ENCODE data around the gene STPG4.

Gene STPG4

DNA sequence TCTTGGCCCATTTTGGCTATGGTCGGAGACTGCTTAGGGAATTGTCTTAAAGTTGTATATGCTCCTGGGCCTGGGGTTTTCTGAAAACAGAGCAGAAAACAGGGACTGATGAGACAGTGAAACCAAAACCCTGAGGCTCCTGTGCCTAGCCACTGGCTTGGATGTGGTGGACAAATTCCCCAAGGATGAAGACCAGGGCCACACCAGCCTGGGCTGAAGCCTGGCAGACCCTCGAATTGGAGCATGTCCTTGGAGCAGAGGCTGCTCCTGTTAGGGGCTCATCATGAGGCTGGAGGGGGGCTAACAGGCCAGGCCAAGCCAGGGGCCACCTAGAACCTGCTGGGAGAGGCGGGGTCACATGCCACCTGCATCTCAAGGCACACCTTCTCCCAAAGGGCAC lies 68.1 kb downstream of the STPG4 start:
- DNase-seq (ENCODE audit: low spot score), result no peak

DNA sequence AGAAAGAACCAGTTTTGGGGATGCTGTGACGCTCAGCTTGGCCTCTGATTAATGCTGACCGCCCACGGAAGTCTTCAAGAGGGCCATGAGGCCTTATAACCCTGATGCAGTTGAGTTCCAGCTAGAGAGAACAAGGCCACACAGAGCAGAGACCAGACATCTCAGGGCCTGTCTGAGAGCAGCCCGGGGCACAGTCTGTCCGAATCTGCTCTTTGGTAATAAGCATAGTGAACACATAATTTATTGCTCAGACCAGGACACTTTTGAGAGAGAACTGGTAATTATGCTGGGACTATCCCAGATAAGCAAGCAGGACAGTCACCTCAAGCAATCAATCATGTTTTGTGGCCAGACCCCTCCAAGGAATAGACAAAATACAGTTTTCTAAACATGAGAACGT lies 68.5 kb downstream of the STPG4 start:
- no peak for DNase-seq (ENCODE audit: low spot score)

DNA sequence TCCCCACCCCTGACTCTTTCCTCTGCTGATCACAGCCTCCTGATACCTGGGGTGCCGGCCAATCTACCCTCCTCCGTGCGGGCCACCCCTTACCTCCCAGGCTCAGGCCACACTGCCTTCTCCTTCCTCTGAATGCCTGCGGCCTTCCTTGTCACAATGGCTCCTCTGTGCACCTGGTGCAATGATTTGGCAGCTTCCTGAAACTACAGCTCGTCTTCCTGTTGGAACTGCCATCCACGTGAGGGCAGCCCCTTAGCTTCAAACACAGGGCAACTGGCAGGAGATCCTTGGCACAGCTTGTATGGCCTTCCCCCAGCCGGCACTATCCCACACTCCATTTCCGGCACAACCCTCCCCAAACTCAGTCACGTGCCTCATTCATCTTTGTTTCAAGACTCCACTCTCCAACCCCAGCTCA lies 69.0 kb downstream of the STPG4 start:
- no peak for DNase-seq (ENCODE audit: low spot score)

DNA sequence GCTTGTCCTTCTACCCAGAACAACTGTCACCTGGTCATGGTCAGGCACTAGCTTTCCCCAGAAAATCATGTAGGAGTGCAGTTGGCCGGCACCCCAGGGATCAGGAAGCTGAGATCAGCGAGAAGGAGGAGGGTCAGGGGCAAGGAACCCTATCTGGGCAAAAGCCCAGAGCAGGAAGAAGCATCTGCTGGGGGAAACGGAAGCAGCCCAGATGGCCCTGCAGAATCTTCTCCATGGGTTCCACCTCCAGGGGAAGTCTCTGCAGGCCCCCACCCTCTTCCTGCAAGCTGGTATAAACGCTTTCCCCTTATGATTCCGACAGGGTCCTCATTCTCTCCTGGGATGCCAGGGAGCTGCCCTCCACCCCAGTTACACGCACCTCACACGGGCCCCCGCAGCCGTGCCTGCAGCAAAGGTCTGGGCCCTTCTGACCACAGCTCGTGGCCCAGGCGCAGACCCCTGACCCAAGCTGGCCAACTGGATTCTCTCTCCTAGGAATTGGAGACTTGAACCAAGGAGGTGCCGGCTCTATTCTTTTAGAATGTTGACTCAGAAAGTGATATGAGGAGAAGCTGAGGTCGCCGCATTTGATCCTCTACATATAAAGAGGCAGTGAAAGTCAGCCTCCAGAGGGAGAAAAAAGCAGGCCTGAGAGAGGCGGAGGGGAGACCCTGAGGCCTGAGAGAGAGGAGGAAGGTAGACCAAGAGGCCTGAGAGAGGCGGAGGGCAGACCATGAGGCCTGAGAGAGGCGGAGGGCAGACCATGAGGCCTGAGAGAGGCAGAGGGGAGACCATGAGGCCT lies 71.0 kb downstream of the STPG4 start:
- no peak for DNase-seq (ENCODE audit: low spot score)

DNA sequence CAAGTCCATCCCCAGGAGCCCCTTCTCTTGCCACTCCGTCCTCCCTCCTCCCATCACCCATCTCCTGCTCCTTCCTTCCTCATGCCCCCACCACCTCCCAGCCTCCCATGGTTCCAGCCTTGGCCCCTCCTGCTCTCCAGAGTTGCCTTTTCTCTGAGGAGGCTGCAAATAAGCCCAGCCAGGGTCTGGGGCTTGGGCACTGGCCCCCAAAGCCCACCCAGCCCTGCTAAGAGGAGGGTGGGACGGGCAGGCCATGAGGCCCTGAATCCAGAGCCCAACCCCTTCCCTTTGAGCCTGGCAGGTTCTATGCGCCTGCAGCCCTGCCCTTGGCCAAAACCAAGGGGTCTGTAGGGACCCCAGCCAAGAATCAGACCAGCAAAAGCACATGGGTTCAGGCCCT lies 71.6 kb downstream of the STPG4 start:
- DNase-seq (ENCODE audit: low spot score), result no peak

DNA sequence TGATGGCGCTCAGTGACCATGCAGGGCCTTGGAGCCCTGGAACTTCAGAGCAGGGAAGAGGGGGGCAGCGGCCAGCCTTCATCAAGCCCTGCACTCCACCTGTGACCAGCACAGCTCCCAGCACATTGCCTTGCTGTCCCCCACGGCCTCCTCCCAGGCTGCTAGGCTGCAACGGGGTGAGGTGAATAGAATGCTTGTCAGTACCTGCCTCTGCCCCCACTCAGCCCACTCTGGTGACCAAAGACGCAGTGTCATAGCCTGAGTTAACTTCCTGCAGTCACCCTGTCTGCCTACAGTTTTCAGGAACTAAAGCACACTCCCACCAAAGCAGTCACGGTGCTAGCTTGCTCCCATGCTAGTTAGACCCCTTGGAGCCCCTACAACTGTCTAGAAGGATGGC lies 72.1 kb downstream of the STPG4 start:
- no peak for DNase-seq (ENCODE audit: low spot score)

DNA sequence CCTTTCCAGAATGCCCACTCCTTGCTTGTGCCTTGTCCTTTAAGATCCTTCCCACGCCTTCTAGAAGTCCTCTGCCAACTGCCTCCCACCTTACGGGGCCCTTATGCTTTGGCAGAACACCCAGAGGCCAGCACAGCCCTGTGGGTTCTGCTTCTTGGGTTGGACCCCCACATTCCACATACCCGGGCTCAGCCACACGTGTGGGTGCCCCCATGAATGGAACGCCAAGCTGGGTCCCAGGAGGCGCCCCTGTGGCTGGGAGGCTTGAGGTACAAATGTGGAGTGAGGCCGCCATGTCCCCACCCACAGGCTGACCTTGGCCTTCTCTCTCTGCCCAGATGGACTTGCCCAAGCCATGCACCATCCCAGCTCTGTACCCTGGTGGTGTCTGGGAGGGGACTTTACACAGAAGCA lies 74.2 kb downstream of the STPG4 start:
- DNase-seq (ENCODE audit: low spot score), result no peak

DNA sequence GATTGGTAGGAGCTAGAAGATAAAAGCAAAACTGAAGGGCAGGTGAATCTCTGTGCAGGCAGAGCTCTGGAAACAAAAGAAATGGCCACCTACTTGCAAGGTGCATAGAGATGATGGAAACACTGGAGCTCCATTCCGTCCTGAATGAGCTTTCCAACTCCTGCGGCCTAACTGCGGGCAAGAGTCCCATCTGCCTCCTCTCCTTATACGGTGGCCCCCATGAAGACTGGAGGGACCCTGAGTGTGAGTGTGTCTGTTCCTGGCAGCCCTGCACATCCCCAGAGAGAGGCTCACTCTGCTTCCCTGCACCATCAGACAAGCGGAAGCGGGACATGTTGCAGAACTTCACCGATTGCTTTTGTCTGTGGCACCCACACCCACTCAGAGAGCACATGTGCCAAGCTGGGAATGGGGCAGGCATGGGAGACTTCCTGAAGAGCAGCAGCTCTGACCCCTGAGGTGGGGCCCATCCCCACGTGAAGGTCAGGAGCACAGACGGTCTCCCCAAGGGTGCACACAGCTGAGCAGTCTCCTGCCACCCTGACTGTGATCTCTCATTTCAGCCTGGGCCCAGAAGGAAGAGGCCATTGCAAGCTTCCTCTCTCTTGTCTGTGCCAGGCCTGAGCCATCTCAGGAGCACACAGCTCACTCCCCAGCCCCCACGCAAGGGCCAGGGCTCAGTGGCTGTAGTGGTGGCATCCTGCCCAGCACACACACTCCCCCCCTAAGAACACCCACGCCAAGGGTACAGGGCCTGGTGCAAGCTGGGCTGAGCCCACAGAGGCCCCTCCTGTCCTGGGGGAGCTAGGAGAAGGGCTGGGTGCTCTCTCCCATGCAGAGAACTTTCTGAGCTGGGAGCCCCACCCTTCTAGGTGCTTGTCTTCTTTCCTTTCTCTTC lies 75.3 kb downstream of the STPG4 start:
- no peak for DNase-seq (ENCODE audit: low spot score)

DNA sequence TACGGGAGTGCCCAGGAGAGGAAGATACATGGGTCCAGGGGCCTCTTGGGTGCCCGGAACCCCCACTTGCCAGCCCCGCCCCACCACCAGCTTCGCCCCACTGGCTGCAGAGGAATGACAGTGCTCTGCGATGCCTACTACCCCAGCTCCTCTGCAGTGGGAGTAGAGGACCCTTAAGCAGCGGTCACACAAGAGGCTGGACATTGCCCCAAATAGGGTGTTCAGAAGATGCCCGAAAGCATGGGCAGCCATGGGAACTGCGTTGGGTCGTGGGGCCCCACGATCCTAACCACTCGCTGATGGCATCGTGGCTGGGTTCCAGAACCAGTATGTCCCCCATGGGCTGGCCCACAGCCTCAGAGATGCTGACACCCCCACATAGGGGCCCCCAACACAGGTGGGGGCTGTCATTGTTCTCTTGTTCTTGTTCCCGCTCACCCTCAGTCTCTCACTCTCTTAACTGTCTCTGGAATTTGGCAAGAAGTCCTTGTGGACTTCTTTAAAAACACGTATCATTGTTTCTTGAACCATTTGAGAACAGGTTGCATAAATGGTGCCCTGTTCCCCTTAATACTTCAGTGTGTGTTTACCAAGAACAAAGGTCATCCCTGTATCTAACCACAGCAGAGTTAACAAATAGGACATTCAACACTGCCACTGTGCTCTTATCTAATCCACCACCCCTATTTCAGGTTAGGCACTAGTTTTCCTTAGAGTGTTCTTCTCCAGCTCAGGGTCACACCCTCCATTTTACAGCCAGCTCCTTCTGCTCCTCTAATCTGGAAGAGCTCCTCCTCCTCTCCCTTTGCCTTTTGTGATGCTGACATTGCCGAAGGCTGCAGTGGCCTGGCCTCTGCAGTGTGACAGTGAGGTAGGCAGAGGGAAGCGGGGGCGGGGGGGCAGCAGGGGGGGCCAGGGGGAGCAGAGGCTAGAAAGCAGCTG lies 76.3 kb downstream of the STPG4 start:
- DNase-seq (ENCODE audit: low spot score), result no peak

DNA sequence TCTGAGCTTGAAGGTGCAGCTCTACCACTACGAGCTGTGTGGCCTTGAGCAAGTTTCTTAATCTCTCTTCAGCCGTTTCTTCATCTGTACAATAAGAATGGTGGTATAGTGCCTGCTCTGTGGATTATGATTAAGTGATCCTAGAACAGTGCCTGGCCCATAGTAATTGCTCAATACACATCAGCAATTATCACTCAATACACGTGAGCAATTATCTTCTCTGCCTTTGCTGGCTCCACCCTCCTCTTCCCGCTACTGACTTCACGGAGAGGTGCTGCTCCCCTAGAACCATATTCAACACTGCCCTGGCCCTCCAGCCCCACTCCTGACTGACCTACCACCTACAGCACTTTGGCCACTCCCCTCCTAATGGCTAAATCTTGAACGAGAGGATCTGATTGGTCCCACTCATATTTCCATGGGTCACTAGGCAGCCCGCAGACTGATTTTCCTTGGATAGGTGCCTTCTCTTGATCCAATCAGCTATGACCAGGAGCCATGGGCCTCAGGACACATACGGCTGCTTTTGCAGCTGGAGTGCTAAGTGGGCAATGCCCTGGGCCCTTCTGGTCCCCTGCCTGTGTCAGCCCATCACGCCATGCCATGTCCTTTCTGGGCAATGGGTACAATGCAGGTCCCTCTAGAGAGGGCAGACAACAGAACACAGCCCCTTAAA lies 77.5 kb downstream of the STPG4 start:
- DNase-seq (ENCODE audit: low spot score), result no peak

DNA sequence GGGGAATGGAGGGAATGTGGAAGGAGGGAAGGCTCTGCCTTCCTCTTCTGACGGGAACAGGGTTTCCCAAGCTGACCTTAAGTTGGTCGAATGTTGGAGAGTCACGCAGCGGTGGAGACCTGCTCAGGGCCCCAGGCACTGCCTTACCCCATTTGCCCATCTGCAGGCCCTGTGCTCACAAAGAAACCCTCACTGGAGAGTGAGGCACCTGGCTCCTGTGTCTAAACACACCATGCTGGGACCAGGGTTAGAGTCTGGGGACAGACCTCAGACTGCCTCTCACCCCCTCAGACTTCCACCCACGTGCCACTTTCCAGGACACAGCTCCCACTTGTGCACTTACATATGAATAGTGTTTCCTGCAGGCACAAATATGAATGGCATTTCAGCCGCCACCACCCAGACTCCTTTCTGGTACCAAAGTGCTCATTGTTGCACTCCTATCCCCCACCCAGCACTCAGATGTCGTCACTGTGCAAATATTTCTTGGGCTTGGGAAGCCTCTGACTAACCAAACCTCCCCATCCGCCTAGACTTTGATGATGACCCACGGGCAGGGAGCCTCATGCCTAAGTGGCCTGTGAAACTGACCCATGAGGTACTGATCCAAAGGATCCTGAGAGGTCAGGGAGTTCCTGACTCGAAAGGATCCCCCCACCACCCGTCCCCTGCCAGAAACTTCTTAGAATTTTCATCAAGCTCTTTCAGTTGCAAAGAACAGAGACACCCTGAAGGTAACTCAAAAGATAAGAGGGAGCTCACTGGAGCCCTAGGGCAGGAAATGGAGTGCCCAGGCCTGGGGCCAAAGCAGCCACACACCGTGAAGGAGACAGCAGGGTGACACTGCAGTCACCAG lies 78.3 kb downstream of the STPG4 start:
- DNase-seq (ENCODE audit: low spot score), result no peak

DNA sequence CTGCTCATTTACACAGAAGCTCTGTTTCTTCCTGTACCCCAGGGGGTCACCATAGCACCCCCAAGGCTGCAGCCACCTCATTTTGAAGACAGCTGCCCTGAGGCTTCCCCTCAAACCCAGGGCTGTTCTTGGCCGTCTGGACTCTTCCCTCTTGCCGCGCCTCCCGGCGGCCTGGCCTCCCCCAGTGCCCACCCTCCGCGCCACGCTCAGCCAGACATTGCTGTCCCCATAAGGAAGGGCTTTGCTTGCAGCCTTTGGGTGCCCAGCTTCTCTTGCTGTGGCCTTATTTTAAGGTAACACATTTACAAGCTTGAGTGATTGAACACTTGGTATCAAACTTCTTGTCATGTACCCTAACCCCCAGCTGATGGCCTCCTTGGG lies 79.0 kb downstream of the STPG4 start:
- DNase-seq (ENCODE audit: low spot score), result no peak

DNA sequence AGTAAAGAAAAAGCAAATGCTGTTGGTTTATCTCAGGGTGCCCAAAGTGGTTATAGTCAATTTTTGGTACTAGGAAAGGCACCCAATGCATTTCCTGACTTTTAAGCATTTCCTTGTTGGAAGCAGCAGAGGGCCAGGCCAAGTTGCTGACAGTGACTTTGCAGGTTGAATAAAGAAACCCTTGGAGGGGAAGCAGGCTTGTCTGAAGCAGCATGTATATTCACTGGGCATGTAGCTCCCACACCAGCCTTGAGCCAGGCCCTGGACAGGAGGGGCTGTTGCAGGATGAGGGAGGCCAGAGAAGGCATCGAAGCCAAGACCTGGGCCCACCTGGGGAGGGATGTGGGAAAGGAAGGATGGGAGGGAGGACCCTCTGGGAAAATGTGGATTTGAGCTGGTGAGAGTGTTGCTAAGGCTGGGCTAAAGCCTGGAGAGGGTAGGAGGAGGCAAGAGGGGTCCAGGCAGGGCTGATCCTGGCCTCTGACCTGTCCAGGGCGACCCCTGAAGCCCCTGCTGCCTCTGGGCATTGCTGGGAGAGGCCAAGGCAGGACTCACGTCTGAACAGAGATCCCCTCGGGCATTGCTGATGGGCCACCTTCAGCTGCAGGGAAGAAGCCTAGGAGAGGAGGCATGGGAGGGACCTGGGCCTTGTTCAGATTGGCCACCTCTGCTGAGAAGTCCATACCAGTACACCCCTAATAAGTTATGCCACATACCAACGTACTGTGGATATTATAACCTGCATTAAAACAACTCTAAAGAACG lies 79.6 kb downstream of the STPG4 start:
- no peak for DNase-seq (ENCODE audit: low spot score)

DNA sequence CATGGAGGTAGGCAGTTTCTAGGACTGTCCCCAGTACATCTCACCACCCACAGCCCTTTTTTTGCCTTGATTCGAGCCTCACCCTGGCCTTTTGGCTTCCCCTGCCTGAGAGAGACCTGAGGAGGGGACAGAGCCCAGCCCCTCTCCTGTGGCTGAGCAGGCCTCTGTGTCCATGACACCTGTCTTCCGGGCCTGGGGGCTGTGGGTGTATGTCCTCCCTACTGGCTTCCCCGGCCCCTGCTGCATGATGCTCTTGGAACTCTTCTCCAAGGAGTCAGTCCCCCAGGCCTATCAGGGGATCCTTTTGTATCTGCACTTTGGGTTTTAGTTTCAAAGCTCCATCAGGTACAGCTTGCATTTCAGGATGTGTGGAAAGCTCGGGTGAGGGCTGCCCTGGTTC lies 80.4 kb downstream of the STPG4 start:
- DNase-seq (ENCODE audit: low spot score), result no peak

DNA sequence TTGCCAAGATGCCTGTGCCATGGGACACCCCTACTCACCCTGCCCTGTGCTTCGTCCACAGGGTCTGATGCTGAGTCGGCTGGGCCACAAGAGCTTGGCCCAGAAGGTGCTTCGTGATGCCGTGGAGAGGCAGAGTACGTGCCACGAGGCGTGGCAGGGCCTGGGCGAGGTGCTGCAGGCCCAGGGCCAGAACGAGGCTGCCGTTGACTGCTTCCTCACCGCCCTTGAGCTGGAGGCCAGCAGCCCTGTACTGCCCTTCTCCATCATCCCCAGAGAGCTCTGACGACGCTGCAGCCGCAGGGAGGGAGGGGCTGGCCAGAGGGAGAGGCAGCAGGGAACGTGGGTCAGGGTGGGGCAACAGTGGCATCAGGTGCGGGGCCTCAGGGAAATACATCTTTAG lies 81.5 kb downstream of the STPG4 start:
- no peak for DNase-seq (ENCODE audit: low spot score)

DNA sequence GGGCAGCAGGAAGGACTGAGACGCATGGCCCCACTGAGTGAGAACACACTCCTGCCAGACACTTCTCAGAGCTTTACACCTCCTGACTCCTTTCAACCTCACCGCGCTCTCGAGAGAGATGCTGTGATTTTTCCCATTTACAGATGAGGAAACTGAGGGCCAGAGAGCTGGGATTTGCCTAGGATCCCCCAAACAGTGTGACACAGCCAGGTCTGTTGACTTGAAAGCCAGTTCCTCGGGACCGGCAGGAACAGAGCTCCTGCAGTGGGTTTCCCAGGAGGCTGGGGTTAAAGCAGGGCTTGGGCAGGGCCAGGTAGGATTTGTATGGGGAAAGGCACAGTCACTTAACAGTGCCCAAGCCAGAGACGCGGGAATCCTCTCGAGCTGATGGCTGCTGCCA lies 81.9 kb downstream of the STPG4 start:
- no peak for DNase-seq (ENCODE audit: low spot score)

DNA sequence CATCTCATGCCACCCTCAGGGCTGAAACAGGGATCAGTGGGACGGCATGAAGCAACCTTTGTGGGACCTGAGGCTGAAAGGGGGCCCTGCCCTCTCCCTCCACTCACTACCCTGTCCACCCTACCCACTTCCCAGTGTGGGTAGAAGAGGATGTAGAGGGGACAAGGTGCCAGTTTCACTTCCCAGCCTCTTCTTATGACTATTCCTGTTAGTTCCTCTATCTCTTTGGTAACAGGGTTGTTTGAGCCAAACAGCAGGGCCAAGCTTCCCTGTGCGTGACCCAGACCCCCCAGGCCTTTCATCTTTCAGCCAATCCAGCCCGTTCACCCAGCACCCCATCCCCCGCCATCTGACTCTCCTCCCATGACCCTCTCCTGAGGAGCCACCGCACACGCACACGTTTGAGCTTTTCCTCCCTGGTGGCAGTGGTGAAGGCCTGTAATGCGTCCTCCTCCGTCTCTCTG lies 82.3 kb downstream of the STPG4 start:
- no peak for DNase-seq (ENCODE audit: low spot score)

DNA sequence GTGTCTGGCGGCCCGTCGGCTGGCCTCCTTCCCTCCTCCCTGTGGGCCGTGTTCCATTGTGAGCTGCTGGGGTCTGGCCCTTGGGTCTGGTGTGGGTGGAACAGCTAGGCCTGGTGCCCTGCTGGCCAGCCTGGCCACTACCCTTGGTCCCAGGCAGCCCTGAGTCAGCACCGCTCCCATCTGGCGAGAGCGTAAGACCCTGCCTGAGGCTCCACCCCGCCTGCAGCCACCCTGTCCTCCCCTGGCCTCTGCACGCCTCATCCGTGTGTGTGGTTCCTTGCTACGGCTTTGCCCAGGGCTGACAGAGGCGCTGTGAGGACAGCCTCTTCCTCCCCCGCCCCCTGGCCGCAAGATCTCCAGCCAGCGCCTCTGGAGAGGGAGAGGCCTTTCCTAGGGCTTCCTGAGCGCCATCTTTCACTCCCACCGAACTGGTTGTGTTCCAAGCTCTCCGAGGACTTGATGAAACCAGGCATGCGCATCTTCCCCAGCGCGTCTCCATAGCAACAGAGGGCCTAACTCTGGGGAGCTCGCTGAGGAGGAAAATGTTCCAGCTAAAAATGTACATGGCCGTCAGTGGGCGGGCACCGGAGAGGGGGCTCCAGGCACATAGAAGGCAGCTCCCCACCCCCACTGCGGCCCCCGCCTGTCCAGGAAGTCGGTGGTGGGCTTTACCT lies 83.0 kb downstream of the STPG4 start:
- DNase-seq (ENCODE audit: low spot score), result no peak

Measured in activated CD4-positive, alpha-beta T cell treated with anti-CD3 and anti-CD28 coated beads, Interleukin-2, Interleukin-4, amounts not matched to agents 100 ng/mL and 50 ng/mL, durations not matched to agents 16 hours and 8 hours (primary cell).